Measurements from ENCODE around the gene NUP93.

Gene NUP93

GRCh38 chr16:56729735-56730662 lies at the start of gene NUP93:
NUP93 (plus strand) TSS chr16:56730129; CDS start chr16:56748248, 18,119 bp downstream.
- Histone ChIP-seq H3K9me3 (ENCODE audit: insufficient read depth, low read length, severe bottlenecking) (no peaks in the 10 kb centered on the region), H4K20me1 (ENCODE audit: insufficient read depth, low read length) (peaks cover 35% of the 10 kb centered on the region; the same call in 1 of the 2 replicates), H3K9ac (ENCODE audit: low read depth, low read length) (peak within 1 kb of the TSS; percentile 81), H3K27ac (ENCODE audit: low read length) (peak within 1 kb of the TSS; percentile 98), H3K4me3 (ENCODE audit: low read depth in 1 of 2, low read length in 2 of 2) (peak within 1 kb of the TSS; percentile 90 to 100), H2AFZ (ENCODE audit: low read depth, low read length) (peak within 1 kb of the TSS; percentile 94), H3K27me3 (ENCODE audit: insufficient read depth, low read length, poor library complexity) (no peaks in the 10 kb centered on the region), H3K4me2 (ENCODE audit: insufficient read depth, low read length) (peak within 1 kb of the TSS; percentile 99), H3K36me3 (ENCODE audit: insufficient read depth, low read length) (peaks cover 10% of the 10 kb centered on the region; the same call in 1 of the 2 replicates), H3K4me1 (ENCODE audit: insufficient read depth, low read length) (peaks cover 57% of the 10 kb centered on the region), H3K79me2 (ENCODE audit: insufficient read depth, low read length) (peaks cover 67% of the 10 kb centered on the region)
- DNase-seq (peak; percentile 91), ATAC-seq (ENCODE audit: insufficient read depth, low read depth) (peak; percentile 95)
- no peak for TF ChIP-seq CTCF (IDR thresholded peaks at IDR 0.05; ENCODE audit: borderline replicate concordance, extremely low read depth, low read length, poor library complexity, severe bottlenecking)
- no peak for TF ChIP-seq EZH2 (IDR thresholded peaks at IDR 0.05; ENCODE audit: borderline replicate concordance, low read depth, low read length, severe bottlenecking)

GRCh38 chr16:56681939-56682702 lies 47.8 kb upstream of the NUP93 start, which contains the start of gene MT1X:
MT1X (plus strand) TSS chr16:56682470; CDS start chr16:56682541, 71 bp downstream.
- Histone ChIP-seq H4K20me1 (ENCODE audit: insufficient read depth, low read length) (no peaks in the 10 kb centered on the region), H3K4me2 (ENCODE audit: insufficient read depth, low read length) (peak within 1 kb of the TSS; percentile 99), H3K4me1 (ENCODE audit: insufficient read depth, low read length) (peaks cover 24% of the 10 kb centered on the region), H2AFZ (ENCODE audit: low read depth, low read length) (peak within 1 kb of the TSS; percentile 91), H3K27me3 (ENCODE audit: insufficient read depth, low read length, poor library complexity) (peaks cover 3% of the 10 kb centered on the region), H3K9ac (ENCODE audit: low read depth, low read length) (peak within 1 kb of the TSS; percentile 92), H3K79me2 (ENCODE audit: insufficient read depth, low read length) (no peaks in the 10 kb centered on the region), H3K4me3 (ENCODE audit: low read depth in 1 of 2, low read length in 2 of 2) (peak within 1 kb of the TSS; percentile 90 to 93), H3K9me3 (ENCODE audit: insufficient read depth, low read length, severe bottlenecking) (no peaks in the 10 kb centered on the region), H3K27ac (ENCODE audit: low read length) (peak within 1 kb of the TSS; percentile 90), H3K36me3 (ENCODE audit: insufficient read depth, low read length) (no peaks in the 10 kb centered on the region)
- peak; percentile 99 for ATAC-seq (ENCODE audit: insufficient read depth, low read depth)
- no peak for TF ChIP-seq CTCF (IDR thresholded peaks at IDR 0.05; ENCODE audit: borderline replicate concordance, extremely low read depth, low read length, poor library complexity, severe bottlenecking)
- no peak for TF ChIP-seq EZH2 (IDR thresholded peaks at IDR 0.05; ENCODE audit: borderline replicate concordance, low read depth, low read length, severe bottlenecking)
- DNase-seq, result peak; percentile 91

GRCh38 chr16:56682703-56683397 lies 47.1 kb upstream of the NUP93 start:
- Histone ChIP-seq H3K9ac (ENCODE audit: low read depth, low read length) (peak overlapping the region; percentile 92), H3K36me3 (ENCODE audit: insufficient read depth, low read length) (no peaks in the 10 kb centered on the region), H3K79me2 (ENCODE audit: insufficient read depth, low read length) (no peaks in the 10 kb centered on the region), H3K9me3 (ENCODE audit: insufficient read depth, low read length, severe bottlenecking) (no peaks in the 10 kb centered on the region), H3K27me3 (ENCODE audit: insufficient read depth, low read length, poor library complexity) (no peaks in the 10 kb centered on the region), H3K4me2 (ENCODE audit: insufficient read depth, low read length) (peak overlapping the region; percentile 99), H4K20me1 (ENCODE audit: insufficient read depth, low read length) (no peaks in the 10 kb centered on the region), H3K4me3 (ENCODE audit: low read depth in 1 of 2, low read length in 2 of 2) (peak overlapping the region; percentile 90 to 93), H3K27ac (ENCODE audit: low read length) (peak overlapping the region; percentile 90), H3K4me1 (ENCODE audit: insufficient read depth, low read length) (peaks cover 24% of the 10 kb centered on the region), H2AFZ (ENCODE audit: low read depth, low read length) (peak overlapping the region; percentile 91)
- TF ChIP-seq CTCF (IDR thresholded peaks at IDR 0.05; ENCODE audit: borderline replicate concordance, extremely low read depth, low read length, poor library complexity, severe bottlenecking) (no peak), EZH2 (IDR thresholded peaks at IDR 0.05; ENCODE audit: borderline replicate concordance, low read depth, low read length, severe bottlenecking) (no peak)
- DNase-seq, result peak; percentile 16
- peak; percentile 6; the same call in 2 of the 3 replicates for ATAC-seq (ENCODE audit: insufficient read depth, low read depth)

Measured in DND-41 (cell line).